K562 (cell line): ENCODE results near the gene DHCR7. TPM values are rescaled to one million over a fixed set of nuclear protein-coding genes. Genes with fewer than 3 reads are reported as not detected.

Experiments
- ATAC-seq: fragments of 200-7000 bp; cut with Tn5 transposase; 3 replicates; pipeline ENCODE4 v1.9.1; 2020; ENCODE audit warnings: moderate library complexity
- BruUV-seq: library from RNA; stranded (reverse); fragments of 400-500 nt; replicated peaks from 2 replicates; lab custom pipeline; 2021; lab: Mats Ljungman, UMichigan
- CTCF ChIA-PET: fragments of 300-600 bp; formaldehyde crosslinking; extraction: SDS; loops from one replicate; lab custom pipeline; 2021; ENCODE audit warnings: low intra/inter-chr PET ratio; lab: Yijun Ruan, JAX
- POLR2A ChIA-PET: fragments of 300-600, 350-650 bp; sonication (Branson Sonifier 250); formaldehyde crosslinking; extraction: SDS; loops from one replicate; lab custom pipeline; 2021; ENCODE audit warnings: antibody characterized with exemption, inconsistent platforms; lab: Yijun Ruan, JAX
- DNase-seq, 4 experiments: peaks; one replicate each; pipeline versions ENCODE4 v3.0.0 to v3.0.0-alpha.2; 2011 to 2018; ENCODE audit warnings: low spot score in 3 of 4, mixed read lengths in 3 of 4; ENCODE audit errors: extremely low read depth in 1 of 4
- FAIRE-seq: peaks from 2 replicates; lab custom pipeline; 2011; peaks lifted over from hg19 to GRCh38; lab: Jason Lieb, UNC
- H2AFZ ChIP-seq: 2 replicates; pipeline ENCODE4 v1.6.0; 2011; ENCODE audit warnings: low read depth, low read length, control low read depth, inconsistent platforms
- H3K27ac ChIP-seq: fragments of 200-600 bp; 3 replicates; pipeline ENCODE4 v1.8.0; 2011; ENCODE audit warnings: low read depth, mild to moderate bottlenecking, control low read depth, inconsistent platforms, low read length, moderate library complexity, mixed read lengths; ENCODE audit errors: extremely low read depth
- H3K27me3 ChIP-seq, 2 experiments: fragments of 300-600 bp in 1 of 2; 2 replicates in 1 of 2; 3 replicates in 1 of 2; pipeline versions ENCODE4 v1.6.0 to v1.8.0; 2011; ENCODE audit warnings: inconsistent platforms in 2 of 2, low read length in 2 of 2, mild to moderate bottlenecking in 1 of 2, mixed read lengths in 1 of 2, moderate library complexity in 1 of 2; ENCODE audit not compliant: control insufficient read depth in 2 of 2, insufficient read depth in 2 of 2
- H3K36me3 ChIP-seq: fragments of 300-600 bp; 3 replicates; pipeline ENCODE4 v1.8.0; 2011; ENCODE audit warnings: mild to moderate bottlenecking, low read length, inconsistent platforms; ENCODE audit not compliant: control insufficient read depth, insufficient read depth
- H3K4me1 ChIP-seq, 2 experiments: fragments of 200-600 bp in 1 of 2; replicated peaks in 1 of 2; 2 replicates in 1 of 2; 3 replicates in 1 of 2; pipeline versions ENCODE4 v1.5.1 to v1.8.0; 2011; ENCODE audit warnings: inconsistent platforms in 2 of 2, low read length in 2 of 2, mild to moderate bottlenecking in 1 of 2, mixed read lengths in 1 of 2, moderate library complexity in 1 of 2; ENCODE audit not compliant: control insufficient read depth in 2 of 2, insufficient read depth in 2 of 2
- H3K4me2 ChIP-seq: 2 replicates; pipeline ENCODE4 v1.6.1; 2011; ENCODE audit warnings: low read length, control low read depth, inconsistent platforms, mixed read lengths; ENCODE audit not compliant: insufficient read depth
- H3K4me3 ChIP-seq: fragments of 200-600 bp; sonication (generic), shearing (Covaris generic); 2 replicates; pipeline ENCODE4 v1.5.1; 2016; ENCODE audit warnings: control low read depth, inconsistent platforms
- H3K79me2 ChIP-seq: fragments of 200-600 bp; 3 replicates; pipeline ENCODE4 v1.8.0; 2011; ENCODE audit warnings: low read length, inconsistent platforms; ENCODE audit not compliant: control insufficient read depth, insufficient read depth
- H3K9ac ChIP-seq, 2 experiments: 2 replicates each; pipeline versions ENCODE4 v1.6.0 to v1.6.1; 2011; ENCODE audit warnings: low read depth in 2 of 2, low read length in 2 of 2, control low read depth in 1 of 2, inconsistent platforms in 1 of 2, mild to moderate bottlenecking in 1 of 2, mixed read lengths in 1 of 2; ENCODE audit not compliant: insufficient read depth in 1 of 2
- H3K9me1 ChIP-seq: one replicate; pipeline ENCODE4 v1.6.0; 2011; ENCODE audit warnings: inconsistent platforms, mild to moderate bottlenecking, low read length, moderate library complexity; ENCODE audit not compliant: control insufficient read depth, insufficient read depth
- H3K9me3 ChIP-seq: replicated peaks from 2 replicates; pipeline ENCODE4 v1.5.1; 2011; ENCODE audit warnings: low read depth, low read length, inconsistent platforms; ENCODE audit not compliant: control insufficient read depth, insufficient read depth
- H4K20me1 ChIP-seq: replicated peaks from 2 replicates; pipeline ENCODE4 v1.6.1; 2011; ENCODE audit warnings: low read length, inconsistent platforms, mixed read lengths; ENCODE audit not compliant: control insufficient read depth, insufficient read depth
- CREBBP ChIP-seq: IDR thresholded peaks from one replicate; pipeline ENCODE4 v1.6.1; 2012; ENCODE audit warnings: low read depth, mild to moderate bottlenecking, control low read depth, inconsistent platforms, low read length
- HMGN3 ChIP-seq: IDR thresholded peaks from 2 replicates; pipeline ENCODE4 v1.6.1; 2011; ENCODE audit warnings: borderline replicate concordance, low read depth, mild to moderate bottlenecking, mixed read lengths, low read length; ENCODE audit not compliant: insufficient read length; ENCODE audit errors: extremely low read depth
- in situ Hi-C: fragments of 300-500 bp; cut with MboI; formaldehyde crosslinking; loops from 4 replicates; pipeline ENCODE4 v1.15.0; 2018; ENCODE audit warnings: inconsistent platforms, mixed read lengths
- intact Hi-C: fragments of 100-400 bp; cut with micrococcal nuclease; formaldehyde crosslinking; loops from 2 replicates; pipeline ENCODE4 v1.14.2; 2022
- polyA plus RNA-seq, 8 experiments: library from polyadenylated mRNA; depleted of rRNA in 4 of 8; stranded (reverse) in 5 of 8; unstranded in 3 of 8; fragments of >200 nt; fragmentation: Nextera tagmentation in 2 of 8; fragmentation: Illumina TruSeq in 1 of 8; extraction: Ambion mirVana in 2 of 8; extraction: Trizol in 1 of 8; gene quantifications; 2 replicates each; pipeline versions ENCODE4 v1.2.1 to v1.2.3, GENCODE V29; 2011 to 2014; ENCODE audit warnings: inconsistent platforms in 1 of 8, missing spikeins in 1 of 8
- total RNA-seq, 7 experiments: library from RNA; depleted of rRNA in 6 of 7; stranded (reverse); fragments of >200 nt in 6 of 7; fragmentation: Illumina TruSeq in 2 of 7; extraction: Trizol in 2 of 7; gene quantifications; 2 replicates each; pipeline versions ENCODE4 v1.2.1 to v1.2.3, GENCODE V29; 2011 to 2021; ENCODE audit warnings: low replicate concordance in 1 of 7
- TF ChIP-seq, protein P1 (sequence below): fragments of 450-650 bp; IDR thresholded peaks from 2 replicates; pipeline ENCODE4 v1.7.0; 2016; ENCODE audit warnings: borderline replicate concordance
- TF ChIP-seq, protein P2 (sequence below): fragments of 450-650 bp; formaldehyde crosslinking; IDR thresholded peaks from 2 replicates; pipeline ENCODE4 v1.4.0; 2022; ENCODE audit warnings: mild to moderate bottlenecking, moderate library complexity

DHCR7 gene
- total and polyA plus RNA-seq, 9 of the 15 experiments (the other 6 are each of a cell fraction or from before 2014, with no cell fraction given): 8.4 to 192 (median 82.4) TPM

DNA sequence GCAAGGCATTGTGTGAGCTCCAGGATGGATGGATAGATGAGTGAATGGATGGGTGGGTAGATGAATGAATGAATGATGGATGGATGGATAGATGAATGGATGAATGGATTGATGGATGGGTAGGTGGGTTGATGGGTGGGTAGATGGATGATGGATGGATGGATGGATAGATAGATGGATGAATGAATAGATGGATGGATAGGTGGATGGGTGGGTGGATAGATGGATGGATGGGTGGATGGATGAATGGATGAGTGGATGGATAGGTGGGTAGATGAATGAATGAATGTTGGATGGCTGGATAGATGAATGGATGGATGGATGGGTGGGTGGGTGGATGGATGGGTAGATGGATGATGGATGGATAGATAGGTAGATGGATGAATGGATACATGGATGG, 33.5 kb downstream of the DHCR7 start:
- no peak overlapping the region for H3K27ac ChIP-seq
- TF ChIP-seq, protein P1, sequence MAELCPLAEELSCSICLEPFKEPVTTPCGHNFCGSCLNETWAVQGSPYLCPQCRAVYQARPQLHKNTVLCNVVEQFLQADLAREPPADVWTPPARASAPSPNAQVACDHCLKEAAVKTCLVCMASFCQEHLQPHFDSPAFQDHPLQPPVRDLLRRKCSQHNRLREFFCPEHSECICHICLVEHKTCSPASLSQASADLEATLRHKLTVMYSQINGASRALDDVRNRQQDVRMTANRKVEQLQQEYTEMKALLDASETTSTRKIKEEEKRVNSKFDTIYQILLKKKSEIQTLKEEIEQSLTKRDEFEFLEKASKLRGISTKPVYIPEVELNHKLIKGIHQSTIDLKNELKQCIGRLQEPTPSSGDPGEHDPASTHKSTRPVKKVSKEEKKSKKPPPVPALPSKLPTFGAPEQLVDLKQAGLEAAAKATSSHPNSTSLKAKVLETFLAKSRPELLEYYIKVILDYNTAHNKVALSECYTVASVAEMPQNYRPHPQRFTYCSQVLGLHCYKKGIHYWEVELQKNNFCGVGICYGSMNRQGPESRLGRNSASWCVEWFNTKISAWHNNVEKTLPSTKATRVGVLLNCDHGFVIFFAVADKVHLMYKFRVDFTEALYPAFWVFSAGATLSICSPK: no peak
- TF ChIP-seq HMGN3: no peak
- no peak for TF ChIP-seq CREBBP
- TF ChIP-seq, protein P2, sequence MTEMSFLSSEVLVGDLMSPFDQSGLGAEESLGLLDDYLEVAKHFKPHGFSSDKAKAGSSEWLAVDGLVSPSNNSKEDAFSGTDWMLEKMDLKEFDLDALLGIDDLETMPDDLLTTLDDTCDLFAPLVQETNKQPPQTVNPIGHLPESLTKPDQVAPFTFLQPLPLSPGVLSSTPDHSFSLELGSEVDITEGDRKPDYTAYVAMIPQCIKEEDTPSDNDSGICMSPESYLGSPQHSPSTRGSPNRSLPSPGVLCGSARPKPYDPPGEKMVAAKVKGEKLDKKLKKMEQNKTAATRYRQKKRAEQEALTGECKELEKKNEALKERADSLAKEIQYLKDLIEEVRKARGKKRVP (CRISPR knock-in tag): no peak
- ATAC-seq (no peak), FAIRE-seq (no peak), DNase-seq (no peak)
- no peaks in the 10 kb centered on the region for H3K4me1 ChIP-seq
- no peaks in the 10 kb centered on the region for H3K9me3 ChIP-seq
- H3K79me2 ChIP-seq: no peaks in the 10 kb centered on the region
- no peaks in the 10 kb centered on the region for H3K9me1 ChIP-seq
- no peaks in the 10 kb centered on the region for H4K20me1 ChIP-seq
- H3K4me2 ChIP-seq: no peak overlapping the region
- H3K36me3 ChIP-seq: no peaks in the 10 kb centered on the region
- no peak overlapping the region for H3K4me3 ChIP-seq
- CTCF ChIA-PET: no interaction called here
- intact Hi-C loops: no loop called here
- H3K27me3 ChIP-seq: peaks cover 9 to 15% of the 10 kb centered on the region in 2 experiments; a peak in 4 of 5 replicates
- no peak overlapping the region for H3K9ac ChIP-seq
- POLR2A ChIA-PET: no interaction called here
- no peak overlapping the region for H2AFZ ChIP-seq
- BruUV-seq: no TSS peak
- in situ Hi-C loops: no loop called here
